HG02678 (cell line): ENCODE data around the gene GSE1.

Experiments used
- ATAC-seq: cut with Tn5 transposase; IDR thresholded peaks from one replicate; pipeline ENCODE4 v1.9.1; 2021; ENCODE audit warnings: mild to moderate bottlenecking, moderate library complexity; ENCODE audit not compliant: unreplicated experiment

GSE1 gene

GRCh38 chr16:85573696-85574641, 39.2 kb upstream of the GSE1 start:
- no peak for ATAC-seq

- no peak for ATAC-seq
Measured at GRCh38 chr16:85574672-85575475, 38.2 kb upstream of the GSE1 start.

- ATAC-seq: no peak
Measured at GRCh38 chr16:85575920-85576319, 37.2 kb upstream of the GSE1 start.

- no peak for ATAC-seq
Measured at GRCh38 chr16:85576944-85577343, 36.2 kb upstream of the GSE1 start.

GRCh38 chr16:85577899-85578598, 35.1 kb upstream of the GSE1 start:
- ATAC-seq: no peak

- ATAC-seq: no peak
Measured at GRCh38 chr16:85578599-85578948, 34.5 kb upstream of the GSE1 start.

- no peak for ATAC-seq
Measured at GRCh38 chr16:85579191-85579590, 33.9 kb upstream of the GSE1 start.

- no peak for ATAC-seq
Measured at GRCh38 chr16:85579923-85580580, 33.1 kb upstream of the GSE1 start.

- no peak for ATAC-seq
Measured at GRCh38 chr16:85580684-85581083, 32.4 kb upstream of the GSE1 start.

- no peak for ATAC-seq
Measured at GRCh38 chr16:85582229-85582991, 30.7 kb upstream of the GSE1 start.

- ATAC-seq: no peak
Measured at GRCh38 chr16:85583491-85584181, 29.5 kb upstream of the GSE1 start.

- no peak for ATAC-seq
Measured at GRCh38 chr16:85584267-85584666, 28.9 kb upstream of the GSE1 start.

GRCh38 chr16:85584819-85585282, 28.3 kb upstream of the GSE1 start:
- ATAC-seq: no peak

GRCh38 chr16:85585711-85586110, 27.4 kb upstream of the GSE1 start:
- ATAC-seq: no peak

GRCh38 chr16:85586380-85587104, 26.6 kb upstream of the GSE1 start:
- ATAC-seq: no peak

GRCh38 chr16:85587762-85588556, 25.2 kb upstream of the GSE1 start:
- ATAC-seq: no peak

GRCh38 chr16:85588562-85589503, 24.3 kb upstream of the GSE1 start:
- ATAC-seq: no peak
